KMS-11 (cell line): ENCODE results near the gene SLC45A3.

Experiments used
- H2AFZ ChIP-seq: fragments of 200-600 bp; sonication (generic); 2 replicates; pipeline ENCODE4 v1.6.1; 2016; ENCODE audit warnings: antibody characterized with exemption, mixed run types, low read depth
- H3K27ac ChIP-seq: fragments of 200-600 bp; sonication (generic); 2 replicates; pipeline ENCODE4 v1.6.1; 2016; ENCODE audit warnings: mild to moderate bottlenecking, mixed run types
- H3K27me3 ChIP-seq: fragments of 200-600 bp; sonication (generic); 2 replicates; pipeline ENCODE4 v1.6.1; 2017; ENCODE audit warnings: mild to moderate bottlenecking, low read depth, mixed run types, moderate library complexity; ENCODE audit not compliant: insufficient read depth
- H3K36me3 ChIP-seq: fragments of 200-600 bp; sonication (generic); 2 replicates; pipeline ENCODE4 v1.6.1; 2017; ENCODE audit warnings: mild to moderate bottlenecking, mixed run types; ENCODE audit not compliant: insufficient read depth
- H3K4me1 ChIP-seq: fragments of 200-600 bp; sonication (generic); 2 replicates; pipeline ENCODE4 v1.6.1; 2016; ENCODE audit warnings: mild to moderate bottlenecking, low read depth, mixed run types; ENCODE audit not compliant: poor library complexity, severe bottlenecking
- H3K4me2 ChIP-seq: fragments of 200-600 bp; sonication (generic); 2 replicates; pipeline ENCODE4 v1.7.0; 2016; ENCODE audit warnings: mild to moderate bottlenecking, mixed run types
- H3K4me3 ChIP-seq: fragments of 200-600 bp; sonication (generic); IDR thresholded peaks from 2 replicates; pipeline ENCODE4 v1.6.1; 2017; ENCODE audit warnings: low read depth, low read length, mixed read lengths; ENCODE audit not compliant: insufficient read depth
- H3K79me2 ChIP-seq: fragments of 200-600 bp; sonication (generic); 2 replicates; pipeline ENCODE4 v1.6.1; 2016; ENCODE audit warnings: low read depth, mixed run types; ENCODE audit not compliant: insufficient read depth
- H3K9ac ChIP-seq: fragments of 200-600 bp; sonication (generic); 2 replicates; pipeline ENCODE4 v1.6.1; 2016; ENCODE audit warnings: mild to moderate bottlenecking, mixed run types
- H4K20me1 ChIP-seq: fragments of 200-600 bp; sonication (generic); 2 replicates; pipeline ENCODE4 v1.6.1; 2016; ENCODE audit warnings: mild to moderate bottlenecking, mixed run types; ENCODE audit not compliant: insufficient read depth
- TF ChIP-seq, protein P1 (sequence below): fragments of 200-600 bp; sonication (generic); conservative IDR thresholded peaks from 2 replicates; pipeline ENCODE4 v1.6.1; 2017; ENCODE audit warnings: low read depth, mild to moderate bottlenecking, antibody characterized with exemption, low read length, moderate library complexity, mixed read lengths

Gene SLC45A3

DNA sequence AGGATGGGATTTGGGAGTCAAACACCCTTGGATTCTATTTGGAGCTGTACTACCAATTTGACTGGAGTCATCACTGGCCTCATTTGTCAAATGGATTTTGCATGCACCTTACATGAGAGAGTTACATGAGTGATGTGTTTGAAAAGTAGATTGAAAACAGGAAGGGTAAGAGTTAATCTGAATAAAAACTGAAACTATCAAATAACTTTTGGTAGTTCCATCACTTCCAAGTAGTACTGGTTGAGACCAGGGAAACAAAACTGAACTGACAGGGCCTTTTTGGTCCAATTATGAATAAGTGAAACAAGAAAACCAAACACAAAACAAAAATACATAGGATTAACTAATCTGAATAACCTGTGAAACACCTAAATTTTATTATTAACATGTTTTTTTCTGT is 39.5 kb upstream of the SLC45A3 start:
- TF ChIP-seq, protein P1, sequence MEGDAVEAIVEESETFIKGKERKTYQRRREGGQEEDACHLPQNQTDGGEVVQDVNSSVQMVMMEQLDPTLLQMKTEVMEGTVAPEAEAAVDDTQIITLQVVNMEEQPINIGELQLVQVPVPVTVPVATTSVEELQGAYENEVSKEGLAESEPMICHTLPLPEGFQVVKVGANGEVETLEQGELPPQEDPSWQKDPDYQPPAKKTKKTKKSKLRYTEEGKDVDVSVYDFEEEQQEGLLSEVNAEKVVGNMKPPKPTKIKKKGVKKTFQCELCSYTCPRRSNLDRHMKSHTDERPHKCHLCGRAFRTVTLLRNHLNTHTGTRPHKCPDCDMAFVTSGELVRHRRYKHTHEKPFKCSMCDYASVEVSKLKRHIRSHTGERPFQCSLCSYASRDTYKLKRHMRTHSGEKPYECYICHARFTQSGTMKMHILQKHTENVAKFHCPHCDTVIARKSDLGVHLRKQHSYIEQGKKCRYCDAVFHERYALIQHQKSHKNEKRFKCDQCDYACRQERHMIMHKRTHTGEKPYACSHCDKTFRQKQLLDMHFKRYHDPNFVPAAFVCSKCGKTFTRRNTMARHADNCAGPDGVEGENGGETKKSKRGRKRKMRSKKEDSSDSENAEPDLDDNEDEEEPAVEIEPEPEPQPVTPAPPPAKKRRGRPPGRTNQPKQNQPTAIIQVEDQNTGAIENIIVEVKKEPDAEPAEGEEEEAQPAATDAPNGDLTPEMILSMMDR = no peak
- H3K36me3 ChIP-seq = peaks cover 10% of the 10 kb centered on the region
- peaks cover 3% of the 10 kb centered on the region; the same call in 1 of the 2 replicates for H4K20me1 ChIP-seq

DNA sequence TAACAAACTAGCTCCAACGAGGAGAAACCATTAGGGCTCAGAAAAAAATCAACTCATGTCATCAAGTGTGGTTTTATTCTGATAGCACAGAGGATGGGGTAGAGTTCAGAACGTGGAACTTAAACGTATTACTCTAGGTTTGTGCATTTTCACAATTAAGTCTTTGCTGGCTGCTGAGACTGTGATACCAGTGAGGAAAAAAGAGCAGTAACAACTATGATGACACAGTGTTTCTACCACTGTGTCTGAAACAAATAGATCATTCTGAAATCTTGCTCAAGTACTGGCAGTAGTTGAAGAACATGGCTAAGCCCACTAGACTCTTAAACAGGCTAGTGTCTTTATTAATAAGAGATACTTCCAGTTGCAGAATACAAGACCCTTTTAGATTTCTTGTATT is 38.7 kb upstream of the SLC45A3 start:
- H3K79me2 ChIP-seq = no peaks in the 10 kb centered on the region; the same call in 1 of the 2 replicates
- TF ChIP-seq, protein P1 = no peak
- H2AFZ ChIP-seq = no peak overlapping the region
- no peaks in the 10 kb centered on the region for H3K27me3 ChIP-seq
- H3K4me3 ChIP-seq = no peak overlapping the region
- H3K4me1 ChIP-seq = peaks cover 4% of the 10 kb centered on the region
- no peak overlapping the region for H3K27ac ChIP-seq
- no peak overlapping the region for H3K4me2 ChIP-seq
- peaks cover 10% of the 10 kb centered on the region for H3K36me3 ChIP-seq
- peaks cover 3% of the 10 kb centered on the region; the same call in 1 of the 2 replicates for H4K20me1 ChIP-seq
- no peak overlapping the region for H3K9ac ChIP-seq

More for the DNA sequence above, 39.5 kb upstream of the SLC45A3 start:
- H3K4me3 ChIP-seq = no peak overlapping the region
- H3K4me2 ChIP-seq = no peak overlapping the region
- H3K9ac ChIP-seq = no peak overlapping the region
- H3K27ac ChIP-seq = no peak overlapping the region
- peaks cover 4% of the 10 kb centered on the region for H3K4me1 ChIP-seq
- no peaks in the 10 kb centered on the region for H3K27me3 ChIP-seq
- H2AFZ ChIP-seq = no peak overlapping the region
- H3K79me2 ChIP-seq = no peaks in the 10 kb centered on the region; the same call in 1 of the 2 replicates

DNA sequence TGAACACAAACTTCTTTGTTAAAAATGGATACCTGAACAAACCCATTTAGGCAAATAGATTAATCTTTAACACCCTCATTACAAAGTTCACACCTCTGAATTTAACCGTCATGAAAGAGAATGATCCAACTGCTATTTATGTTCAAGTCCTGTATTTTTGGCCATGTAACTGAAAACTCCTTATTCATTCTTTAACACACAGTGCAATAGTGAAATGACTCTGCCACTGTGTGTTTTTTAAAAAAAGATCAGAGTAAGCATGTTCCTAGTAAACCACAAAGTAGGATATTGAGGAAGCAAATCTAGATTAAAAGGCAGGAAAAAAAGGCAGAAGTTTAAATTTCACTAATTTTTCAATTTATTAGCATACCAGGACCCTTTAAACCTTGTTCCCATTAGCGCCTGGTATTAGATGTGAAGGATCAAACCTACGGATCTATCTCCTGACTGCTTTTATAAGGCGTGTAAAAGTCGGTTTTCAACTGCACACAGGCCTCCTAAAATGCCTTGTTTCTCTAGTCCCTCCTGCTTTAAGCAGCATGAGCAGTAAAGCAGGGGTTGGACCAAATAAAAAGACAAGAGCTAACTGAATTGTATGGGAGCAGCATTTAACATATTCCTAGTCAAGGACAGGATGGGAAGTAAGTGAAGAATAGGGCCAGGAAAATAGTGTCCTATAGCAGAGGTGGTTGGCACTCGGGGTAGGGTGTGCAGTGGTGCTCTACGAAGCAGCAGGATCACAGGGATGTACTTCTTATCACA is 36.2 kb upstream of the SLC45A3 start:
- Histone ChIP-seq H4K20me1 (no peaks in the 10 kb centered on the region), H3K9ac (no peak overlapping the region), H2AFZ (no peak overlapping the region), H3K4me3 (no peak overlapping the region), H3K27me3 (no peaks in the 10 kb centered on the region), H3K79me2 (no peaks in the 10 kb centered on the region), H3K4me2 (no peak overlapping the region), H3K27ac (no peak overlapping the region), H3K36me3 (peaks cover 10% of the 10 kb centered on the region), H3K4me1 (peaks cover 4% of the 10 kb centered on the region)
- TF ChIP-seq, protein P1 = no peak

DNA sequence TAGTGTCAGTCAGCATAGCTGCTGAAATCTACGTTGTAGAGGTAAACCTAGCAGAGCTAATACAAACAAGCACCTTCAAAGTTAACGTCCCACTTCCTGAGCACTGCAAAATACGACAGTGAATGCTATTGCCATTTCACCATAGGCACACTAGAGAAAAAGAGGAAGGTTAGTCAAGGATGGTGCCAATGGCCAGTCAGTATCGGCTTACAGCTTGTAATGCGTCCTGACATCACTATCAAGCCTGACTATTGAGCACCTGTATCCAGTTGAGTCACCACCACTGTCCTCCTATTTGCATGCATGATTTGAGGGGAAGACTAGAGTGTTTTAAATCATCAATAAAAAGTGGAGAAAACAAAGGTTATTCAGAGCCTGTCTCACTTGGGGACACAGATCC is 35.3 kb upstream of the SLC45A3 start:
- Histone ChIP-seq H3K27me3 (no peaks in the 10 kb centered on the region), H3K9ac (no peak overlapping the region), H3K36me3 (peaks cover 10% of the 10 kb centered on the region), H4K20me1 (no peaks in the 10 kb centered on the region), H3K27ac (no peak overlapping the region), H3K79me2 (no peaks in the 10 kb centered on the region), H3K4me1 (peaks cover 8% of the 10 kb centered on the region), H2AFZ (no peak overlapping the region), H3K4me2 (no peak overlapping the region), H3K4me3 (no peak overlapping the region)
- TF ChIP-seq, protein P1 = no peak
